ENCODE measurements around the gene FOXC1. TPM values are rescaled to one million over a fixed set of nuclear protein-coding genes. Genes with fewer than 3 reads are reported as not detected.

Gene FOXC1
- total and polyA plus RNA-seq, 10 of the 15 experiments (the other 5 are each of a cell fraction or from before 2014, with no cell fraction given), result 0.13 to 1.5 (median 0.48) TPM; not detected in 2

GRCh38 chr6:1562171-1562955, 47.4 kb upstream of the FOXC1 start:
- H3K4me1 ChIP-seq (ENCODE audit: control insufficient read depth, insufficient read depth, low read length), result no peaks in the 10 kb centered on the region
- ChIA-PET POLR2A (interaction anchor here (0.5 kb wide), 1 partner anchor 37 kb away, joined by 3 read pairs; no protein-coding TSS in a partner anchor), CTCF (interaction anchor here (1.0 to 2.2 kb wide), 3 partner anchors 10 to 53 kb away, joined by 3 to 18 read pairs (median 3); no protein-coding TSS in a partner anchor), RAD21 (ENCODE audit: unreplicated experiment) (no interaction called here), SMC1A (ENCODE audit: uncharacterized antibody, unreplicated experiment) (interaction anchor here (1.4 to 6.1 kb wide), 3 partner anchors 10 to 35 kb away, joined by 5 to 41 read pairs (median 8); no protein-coding TSS in a partner anchor)
- H2AFZ ChIP-seq (ENCODE audit: control insufficient read depth, low read depth, low read length), result no peak overlapping the region
- TF ChIP-seq STAT1 (conservative IDR thresholded peaks at IDR 0.05) (no peak), MXI1 (IDR thresholded peaks at IDR 0.05; ENCODE audit: low read depth, low read length) (no peak), TCF12 (IDR thresholded peaks at IDR 0.05; ENCODE audit: low read depth, low read length) (no peak), BRCA1 (IDR thresholded peaks at IDR 0.05; ENCODE audit: low read depth, low read length) (no peak), ZBTB11 (CRISPR knock-in tag; IDR thresholded peaks at IDR 0.05) (no peak), HDAC6 (IDR thresholded peaks at IDR 0.05; ENCODE audit: unreplicated experiment) (no peak), USF1 (IDR thresholded peaks at IDR 0.05; ENCODE audit: borderline replicate concordance, extremely low read length, insufficient read depth, low read depth, low read length) (no peak), HDGF (IDR thresholded peaks at IDR 0.05) (no peak)
- TF ChIP-seq, protein P1, sequence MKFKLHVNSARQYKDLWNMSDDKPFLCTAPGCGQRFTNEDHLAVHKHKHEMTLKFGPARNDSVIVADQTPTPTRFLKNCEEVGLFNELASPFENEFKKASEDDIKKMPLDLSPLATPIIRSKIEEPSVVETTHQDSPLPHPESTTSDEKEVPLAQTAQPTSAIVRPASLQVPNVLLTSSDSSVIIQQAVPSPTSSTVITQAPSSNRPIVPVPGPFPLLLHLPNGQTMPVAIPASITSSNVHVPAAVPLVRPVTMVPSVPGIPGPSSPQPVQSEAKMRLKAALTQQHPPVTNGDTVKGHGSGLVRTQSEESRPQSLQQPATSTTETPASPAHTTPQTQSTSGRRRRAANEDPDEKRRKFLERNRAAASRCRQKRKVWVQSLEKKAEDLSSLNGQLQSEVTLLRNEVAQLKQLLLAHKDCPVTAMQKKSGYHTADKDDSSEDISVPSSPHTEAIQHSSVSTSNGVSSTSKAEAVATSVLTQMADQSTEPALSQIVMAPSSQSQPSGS (IDR thresholded peaks at IDR 0.05; ENCODE audit: low read length), result no peak
- H3K79me2 ChIP-seq (ENCODE audit: control insufficient read depth, insufficient read depth, low read length), result no peaks in the 10 kb centered on the region
- FAIRE-seq (no peak), ATAC-seq (no peak), DNase-seq (ENCODE audit: low read depth, low spot score) (no peak)
- intact Hi-C loops (cut with micrococcal nuclease; ENCODE audit: unreplicated experiment), result no loop called here
- no peaks in the 10 kb centered on the region for H4K20me1 ChIP-seq (ENCODE audit: control insufficient read depth, insufficient read depth)
- in situ Hi-C loops (cut with MboI), result no loop called here
- H3K27me3 ChIP-seq (replicated peaks in 1 of 2; ENCODE audit: control insufficient read depth in 2 of 2, insufficient read depth in 2 of 2, low read length in 1 of 2), result no peaks in the 10 kb centered on the region; a peak in 1 of 4 replicates
- H3K9ac ChIP-seq (ENCODE audit: control insufficient read depth, insufficient read depth, low read length), result no peak overlapping the region
- no peak overlapping the region for H3K4me3 ChIP-seq
- no peak overlapping the region for H3K4me2 ChIP-seq (ENCODE audit: control insufficient read depth, insufficient read depth)
- no peaks in the 10 kb centered on the region for H3K36me3 ChIP-seq (ENCODE audit: control insufficient read depth in 2 of 2, insufficient read depth in 2 of 2, low read length in 1 of 2)
- H3K27ac ChIP-seq (ENCODE audit: control insufficient read depth, insufficient read depth), result no peak overlapping the region
- WGBS (ENCODE audit: insufficient coverage, insufficient replicate concordance, low lambda C conversion rate, missing lambda C conversion rate), result 64% methylated on average over 4 of the region's 4 CpGs
- BruUV-seq (replicated peaks), result no TSS peak
- H3K9me3 ChIP-seq (replicated peaks; ENCODE audit: control insufficient read depth, insufficient read depth, low read length), result no peaks in the 10 kb centered on the region

Data from GM12878 (cell line).